Vagina (tissue), 2 donors: Measurements from ENCODE around the gene TASP1.

Experiments
- CTCF ChIP-seq, 3 experiments: fragments of 450-650 bp in 2 of 3; fragments of 200-600 bp in 1 of 3; sonication (generic) in 1 of 3; IDR thresholded peaks; one replicate each; pipeline ENCODE4 v1.5.1; 2017 to 2019; ENCODE audit warnings: antibody characterized with exemption in 3 of 3, mild to moderate bottlenecking in 2 of 3, moderate library complexity in 2 of 3
- POLR2A ChIP-seq, 2 donors: fragments of 450-650 bp; IDR thresholded peaks; one replicate each; pipeline ENCODE4 v1.6.1; 2017; ENCODE audit warnings: antibody characterized with exemption in 2 of 2, mild to moderate bottlenecking in 2 of 2, moderate library complexity in 2 of 2
- POLR2AphosphoS5 ChIP-seq, 2 donors: sonication (generic); formaldehyde crosslinking; IDR thresholded peaks; one replicate each; pipeline ENCODE4 v1.9.0; 2017; ENCODE audit warnings: antibody characterized with exemption in 2 of 2, mild to moderate bottlenecking in 2 of 2, low read depth in 1 of 2; ENCODE audit not compliant: insufficient read depth in 1 of 2

DNA sequence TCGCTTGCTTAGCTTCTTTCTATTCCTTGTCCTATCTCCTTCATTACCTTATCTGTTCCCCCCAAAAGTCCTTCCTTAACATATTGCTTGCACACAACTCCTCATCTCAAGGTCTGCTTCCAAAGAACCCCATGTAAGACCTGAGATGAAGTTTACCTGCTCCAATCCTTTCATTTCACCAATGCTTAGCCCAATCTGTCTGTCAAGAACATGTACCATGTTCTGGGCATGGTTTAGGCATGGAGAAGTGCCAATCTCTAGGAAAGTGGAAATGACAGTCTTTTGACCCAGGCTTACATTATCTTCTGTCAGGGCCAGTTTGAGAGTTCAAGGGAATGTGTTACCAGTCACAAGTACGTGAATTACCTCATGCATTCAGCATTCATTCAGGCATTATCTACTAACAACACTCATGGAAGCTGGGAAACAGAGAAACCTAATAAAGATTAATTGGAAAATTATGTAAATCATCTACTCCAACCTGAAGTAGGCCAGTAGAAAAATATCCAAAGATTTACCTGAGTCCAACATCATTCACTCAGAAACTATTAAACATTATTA is 15.8 kb upstream of the TASP1 start:
- TF ChIP-seq CTCF (IDR thresholded peaks at IDR 0.05) = no peak
- TF ChIP-seq POLR2AphosphoS5 (IDR thresholded peaks at IDR 0.05; ENCODE audit: insufficient read depth in 1 of 2, low read depth in 1 of 2) = no peak
- TF ChIP-seq POLR2A (IDR thresholded peaks at IDR 0.05) = no peak
